ENCODE data around the gene EFCAB5. TPM values are rescaled to one million over a fixed set of nuclear protein-coding genes. Genes with fewer than 3 reads are reported as not detected.
A peak's percentile ranks its signal among the peaks of the same experiment; 100 is the strongest.
"Not testable (repeated sequence)": the region's sequence is repeated elsewhere in the genome, so short reads cannot be mapped to it uniquely, and the experiment has no call there.

The EFCAB5 gene
- total RNA-seq, 2 experiments from 2014 or later: 0.54 to 0.81 TPM

GRCh38 chr17:29931231-29931932 lies 10.1 kb upstream of the EFCAB5 start:
- CTCF ChIA-PET: interaction anchor here (0.6 to 9.3 kb wide), 77 partner anchors 8 to 546 kb away, joined by 3 to 309 read pairs (median 5); partner anchors contain the start of genes ANKRD13B, EFCAB5, GOSR1 and TMIGD1
- peak; percentile 79 for TF ChIP-seq CTCF (IDR thresholded peaks at IDR 0.05)
- peaks cover 5% of the 10 kb centered on the region for H3K36me3 Mint-ChIP-seq (ENCODE audit: low read depth)
- no peak overlapping the region for H3K27ac Mint-ChIP-seq
- DNase-seq: peak; percentile 85
- H3K27me3 Mint-ChIP-seq: no peaks in the 10 kb centered on the region
- no peaks in the 10 kb centered on the region for H3K9me3 Mint-ChIP-seq
- peaks cover 22% of the 10 kb centered on the region for H3K4me1 Mint-ChIP-seq (ENCODE audit: low read depth)
- no peak overlapping the region for H3K4me3 Mint-ChIP-seq
- intact Hi-C loops (cut with micrococcal nuclease): loop anchor here (1.0 kb wide), 1 partner anchor 124 kb away; no protein-coding TSS in a partner anchor
- peak; percentile 79 for ATAC-seq
- POLR2A ChIA-PET: interaction anchor here (0.5 to 2.8 kb wide), 14 partner anchors 9 to 339 kb away, joined by 3 to 13 read pairs (median 4); no protein-coding TSS in a partner anchor

DNA sequence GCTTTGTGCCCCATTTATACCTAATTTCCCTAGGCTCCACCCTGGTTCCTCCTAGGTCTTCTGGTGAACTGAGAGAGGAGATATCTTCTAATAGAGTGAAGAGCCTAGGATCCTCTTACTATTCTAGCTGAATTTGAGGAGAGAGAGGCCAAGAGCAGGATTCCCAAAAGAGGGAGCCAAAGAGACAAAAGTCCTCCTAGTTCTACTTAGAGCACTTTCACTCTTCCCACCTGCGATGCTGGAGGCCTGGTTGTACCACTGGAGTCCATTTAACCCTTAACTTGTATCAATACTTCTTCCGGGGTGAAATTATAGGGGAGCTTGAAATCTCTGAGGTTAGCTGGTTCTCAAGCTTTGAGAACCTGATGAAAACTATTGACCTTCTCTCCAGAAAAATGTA lies 8.1 kb upstream of the EFCAB5 start:
- no peak for DNase-seq
- ChIA-PET CTCF (interaction anchor here (0.8 to 9.3 kb wide), 8 partner anchors 9 to 316 kb away, joined by 3 to 309 read pairs (median 4); no protein-coding TSS in a partner anchor), POLR2A (interaction anchor here (0.6 to 1.6 kb wide), 4 partner anchors 12 to 735 kb away, joined by 3 read pairs; no protein-coding TSS in a partner anchor)
- TF ChIP-seq CTCF (IDR thresholded peaks at IDR 0.05): no peak
- H3K27me3 Mint-ChIP-seq: no peaks in the 10 kb centered on the region
- ATAC-seq: no peak
- no peak overlapping the region for H3K27ac Mint-ChIP-seq
- peaks cover 6% of the 10 kb centered on the region for H3K4me1 Mint-ChIP-seq (ENCODE audit: low read depth)
- H3K4me3 Mint-ChIP-seq: no peak overlapping the region
- H3K36me3 Mint-ChIP-seq (ENCODE audit: low read depth): peaks cover 2% of the 10 kb centered on the region
- intact Hi-C loops (cut with micrococcal nuclease): no loop called here
- H3K9me3 Mint-ChIP-seq: no peaks in the 10 kb centered on the region

DNA sequence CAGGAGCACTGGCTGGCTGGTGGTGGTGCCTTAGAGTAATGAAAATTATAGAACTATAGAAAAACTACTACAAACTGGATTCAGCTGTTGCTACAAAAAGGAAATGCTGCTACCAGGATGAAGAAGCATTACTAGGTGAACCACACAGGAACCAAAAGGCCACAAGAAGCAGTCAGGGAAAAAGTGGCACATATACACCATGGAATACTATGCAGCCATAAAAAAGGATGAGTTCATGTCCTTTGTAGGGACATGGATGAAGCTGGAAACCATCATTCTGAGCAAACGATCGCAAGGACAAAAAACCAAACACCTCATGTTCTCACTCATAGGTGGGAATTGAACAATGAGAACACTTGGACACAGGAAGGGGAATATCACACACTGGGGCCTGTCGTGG lies 5.5 kb upstream of the EFCAB5 start:
- DNase-seq; H3K27ac Mint-ChIP-seq; H3K9me3 Mint-ChIP-seq; H3K4me3 Mint-ChIP-seq; ATAC-seq; H3K4me1 Mint-ChIP-seq (ENCODE audit: low read depth); H3K27me3 Mint-ChIP-seq; intact Hi-C loops (cut with micrococcal nuclease); H3K36me3 Mint-ChIP-seq (ENCODE audit: low read depth): not testable (repeated sequence)
- POLR2A ChIA-PET: interaction anchor here (0.6 kb wide), 1 partner anchor 395 kb away, joined by 3 read pairs; no protein-coding TSS in a partner anchor
- CTCF ChIA-PET: interaction anchor here (9.3 kb wide), 1 partner anchor 126 kb away, joined by 309 read pairs; no protein-coding TSS in a partner anchor

DNA sequence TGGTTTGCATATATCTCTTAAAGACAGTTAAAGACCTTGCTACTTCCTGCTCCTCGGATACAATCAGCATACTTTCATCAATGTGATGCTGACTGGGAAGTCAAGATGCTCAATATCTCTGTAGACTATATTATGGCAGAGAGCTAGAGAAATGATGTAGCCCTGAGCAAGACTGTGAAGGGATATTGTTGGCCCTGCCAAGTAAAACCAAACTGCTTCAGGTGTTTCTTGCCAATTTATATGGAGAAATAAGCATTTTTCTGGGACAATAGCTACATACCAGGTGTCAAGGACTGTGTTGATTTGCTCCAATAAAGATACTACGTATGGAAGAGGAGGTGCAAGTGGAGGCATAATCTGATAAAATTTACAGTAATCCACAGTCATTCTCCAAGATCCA lies 4.7 kb upstream of the EFCAB5 start:
- ATAC-seq: no peak
- intact Hi-C loops (cut with micrococcal nuclease): no loop called here
- POLR2A ChIA-PET: no interaction called here

DNA sequence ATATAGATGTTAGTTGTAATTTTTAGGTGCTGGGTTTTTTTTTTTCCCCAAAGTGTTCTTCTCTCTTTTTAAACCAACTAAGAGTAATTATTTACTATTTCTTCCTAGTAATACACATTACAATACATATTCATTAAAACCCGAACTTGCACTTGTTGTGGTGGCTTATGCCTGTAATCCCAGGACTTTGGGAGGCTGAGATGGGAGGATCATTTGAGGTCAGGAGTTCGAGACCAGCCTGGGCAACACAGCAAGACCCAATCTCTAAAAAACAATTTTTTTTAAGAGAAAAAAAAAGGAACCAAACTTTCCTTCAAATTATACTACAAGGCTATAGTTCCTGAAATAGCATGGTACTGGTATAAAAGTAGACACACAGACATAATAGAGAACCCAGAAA lies 3.8 kb downstream of the EFCAB5 start:
- ATAC-seq (no peak), DNase-seq (no peak)
- Mint-ChIP-seq H3K27me3 (no peaks in the 10 kb centered on the region), H3K4me3 (no peak overlapping the region), H3K36me3 (ENCODE audit: low read depth) (no peaks in the 10 kb centered on the region), H3K27ac (no peak overlapping the region), H3K4me1 (ENCODE audit: low read depth) (no peaks in the 10 kb centered on the region), H3K9me3 (no peaks in the 10 kb centered on the region)
- POLR2A ChIA-PET: no interaction called here
- intact Hi-C loops (cut with micrococcal nuclease): no loop called here
- no peak for TF ChIP-seq CTCF (IDR thresholded peaks at IDR 0.05)
- CTCF ChIA-PET: interaction anchor here (0.7 to 1.2 kb wide), 3 partner anchors 8 to 15 kb away, joined by 3 to 6 read pairs (median 3); partner anchors contain the start of gene SSH2

More for the DNA sequence above, 4.7 kb upstream of the EFCAB5 start:
- peaks cover 6% of the 10 kb centered on the region for H3K4me1 Mint-ChIP-seq (ENCODE audit: low read depth)
- no peaks in the 10 kb centered on the region for H3K36me3 Mint-ChIP-seq (ENCODE audit: low read depth)
- H3K9me3 Mint-ChIP-seq: no peaks in the 10 kb centered on the region
- no peaks in the 10 kb centered on the region for H3K27me3 Mint-ChIP-seq
- H3K4me3 Mint-ChIP-seq: no peak overlapping the region
- CTCF ChIA-PET: interaction anchor here (0.6 to 9.3 kb wide), 3 partner anchors 8 to 127 kb away, joined by 3 to 309 read pairs (median 3); no protein-coding TSS in a partner anchor
- no peak for DNase-seq
- no peak for TF ChIP-seq CTCF (IDR thresholded peaks at IDR 0.05)
- H3K27ac Mint-ChIP-seq: no peak overlapping the region

Measured in activated CD8-positive, alpha-beta T cell treated with anti-CD3 and anti-CD28 coated beads for 36 hours (primary cell).